GM19467 (cell line): ENCODE measurements around the gene PCYT2.
"Not testable (repeated sequence)": the region's sequence is repeated elsewhere in the genome, so short reads cannot be mapped to it uniquely, and the experiment has no call there.

Source experiments
- ATAC-seq: cut with Tn5 transposase; IDR thresholded peaks from one replicate; pipeline ENCODE4 v1.9.1; 2021; ENCODE audit warnings: mild to moderate bottlenecking, moderate library complexity; ENCODE audit not compliant: unreplicated experiment

Gene PCYT2

GRCh38 chr17:81911277-81911961 is at the start of gene PCYT2:
PCYT2 (minus strand) TSS chr17:81911399; CDS start chr17:81911355, 44 bp downstream.
- peak; percentile 63 for ATAC-seq

DNA sequence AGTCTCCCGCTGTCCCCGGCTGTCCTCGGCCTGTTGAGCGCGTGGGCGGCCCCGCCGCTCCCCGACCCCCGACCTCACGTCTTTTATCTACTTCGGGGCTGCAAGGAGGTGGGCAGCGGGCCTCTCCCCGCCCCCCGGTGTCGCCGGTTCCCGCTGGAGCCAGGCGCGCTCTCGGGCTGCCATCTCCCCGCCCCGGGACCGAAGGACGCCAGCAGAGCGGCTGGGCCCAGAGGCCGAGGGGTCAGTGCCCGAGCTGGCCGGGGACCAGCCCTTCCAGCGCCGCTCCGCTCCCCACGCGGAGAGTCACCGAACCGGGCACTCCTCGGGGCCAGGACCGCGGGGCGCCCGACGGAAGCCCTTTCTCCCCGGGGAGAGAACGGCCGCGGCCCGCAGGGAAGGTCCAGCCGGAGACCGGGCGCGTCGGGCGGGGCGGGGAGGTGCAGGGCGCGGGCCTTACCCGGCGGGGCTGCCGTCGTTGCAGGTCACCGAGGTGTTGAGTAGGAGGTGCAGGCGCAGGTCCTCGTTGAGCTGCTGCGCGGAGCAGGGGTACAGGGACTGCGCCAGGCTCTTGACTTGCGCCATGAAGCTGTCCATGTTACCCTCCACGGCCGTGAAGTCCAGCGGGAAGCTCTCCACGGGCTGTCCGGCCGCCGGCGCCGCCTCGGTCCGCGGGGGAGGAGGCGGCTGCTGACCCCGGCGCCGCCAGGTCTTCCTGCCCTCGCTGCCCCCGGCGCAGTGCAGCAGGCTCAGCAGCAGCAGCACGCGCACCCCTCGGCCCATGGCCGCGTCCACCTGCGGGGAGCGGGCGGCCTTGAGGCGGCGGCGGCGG is 49.1 kb upstream of the PCYT2 start:
- no peak for ATAC-seq

- no peak for ATAC-seq
Observed at GRCh38 chr17:81959362-81960129, 48.3 kb upstream of the PCYT2 start.

DNA sequence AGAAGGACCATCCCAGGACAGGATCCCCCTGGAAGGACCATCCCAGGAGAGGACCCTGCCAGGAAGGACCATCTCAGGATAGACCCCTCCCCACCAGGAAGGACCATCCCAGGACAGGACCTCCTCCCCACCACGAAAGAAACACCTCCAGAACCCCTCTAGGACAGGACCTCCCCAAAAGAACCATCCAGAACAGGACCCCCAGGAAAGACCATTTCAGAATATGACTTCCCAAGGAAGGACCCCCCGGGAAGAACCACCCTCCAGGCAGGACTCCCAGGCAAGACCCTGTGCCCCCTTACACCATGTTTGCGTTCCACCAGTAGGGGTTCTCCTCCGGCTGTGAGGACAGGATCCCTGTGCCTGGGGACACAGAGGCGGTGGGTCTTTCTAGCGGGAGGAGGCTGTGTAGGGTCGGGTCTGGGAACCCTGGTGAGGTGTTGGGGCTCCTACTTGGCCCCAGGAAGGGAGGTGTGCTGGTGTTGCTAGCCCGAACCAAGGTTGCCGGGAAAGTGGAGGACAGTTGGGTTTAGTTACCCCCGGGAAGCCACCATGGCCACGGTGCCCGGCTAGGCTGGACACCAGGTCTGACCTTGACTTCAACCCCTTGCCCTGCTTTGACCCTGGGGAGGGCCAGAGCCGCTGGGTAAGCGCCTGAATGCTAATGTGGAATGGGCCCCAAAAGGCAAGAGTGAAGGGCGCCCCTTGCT is 47.6 kb upstream of the PCYT2 start:
- no peak for ATAC-seq

DNA sequence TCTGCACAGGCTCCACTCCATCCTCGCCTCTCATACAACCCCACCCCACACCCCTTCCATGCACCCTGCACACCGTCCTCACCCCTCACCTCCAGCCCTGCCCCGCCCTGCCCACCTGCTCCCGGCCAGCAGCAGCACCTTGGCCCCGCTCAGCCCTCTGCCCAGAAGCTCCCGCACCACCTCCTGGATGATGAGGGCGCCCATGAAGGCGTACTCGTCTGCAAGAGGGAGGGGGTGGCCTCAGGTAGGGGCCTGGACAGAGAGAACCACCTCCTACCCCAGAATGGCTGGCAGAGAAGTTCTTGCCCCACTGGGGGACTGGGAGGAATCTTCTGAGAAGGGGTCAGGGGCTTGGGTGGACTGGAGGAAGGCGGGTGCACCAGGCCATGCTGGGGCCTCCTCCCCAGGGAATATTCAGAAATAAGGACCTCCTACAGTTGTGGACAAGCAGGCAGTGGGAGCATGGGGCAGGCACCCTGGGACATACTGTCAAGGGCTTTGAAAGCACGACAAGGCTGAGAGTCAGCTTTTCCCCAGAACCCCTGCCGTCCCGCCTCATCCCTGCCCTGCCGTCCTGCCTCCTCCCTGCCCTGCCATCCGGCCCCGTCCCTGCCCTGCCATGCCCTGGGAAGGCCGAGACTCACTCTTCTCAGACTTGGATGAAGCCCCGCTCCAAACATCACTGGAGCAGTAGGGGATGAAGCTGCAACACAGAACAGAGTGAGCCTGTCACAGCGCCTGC is 46.7 kb upstream of the PCYT2 start:
- ATAC-seq, result no peak

DNA sequence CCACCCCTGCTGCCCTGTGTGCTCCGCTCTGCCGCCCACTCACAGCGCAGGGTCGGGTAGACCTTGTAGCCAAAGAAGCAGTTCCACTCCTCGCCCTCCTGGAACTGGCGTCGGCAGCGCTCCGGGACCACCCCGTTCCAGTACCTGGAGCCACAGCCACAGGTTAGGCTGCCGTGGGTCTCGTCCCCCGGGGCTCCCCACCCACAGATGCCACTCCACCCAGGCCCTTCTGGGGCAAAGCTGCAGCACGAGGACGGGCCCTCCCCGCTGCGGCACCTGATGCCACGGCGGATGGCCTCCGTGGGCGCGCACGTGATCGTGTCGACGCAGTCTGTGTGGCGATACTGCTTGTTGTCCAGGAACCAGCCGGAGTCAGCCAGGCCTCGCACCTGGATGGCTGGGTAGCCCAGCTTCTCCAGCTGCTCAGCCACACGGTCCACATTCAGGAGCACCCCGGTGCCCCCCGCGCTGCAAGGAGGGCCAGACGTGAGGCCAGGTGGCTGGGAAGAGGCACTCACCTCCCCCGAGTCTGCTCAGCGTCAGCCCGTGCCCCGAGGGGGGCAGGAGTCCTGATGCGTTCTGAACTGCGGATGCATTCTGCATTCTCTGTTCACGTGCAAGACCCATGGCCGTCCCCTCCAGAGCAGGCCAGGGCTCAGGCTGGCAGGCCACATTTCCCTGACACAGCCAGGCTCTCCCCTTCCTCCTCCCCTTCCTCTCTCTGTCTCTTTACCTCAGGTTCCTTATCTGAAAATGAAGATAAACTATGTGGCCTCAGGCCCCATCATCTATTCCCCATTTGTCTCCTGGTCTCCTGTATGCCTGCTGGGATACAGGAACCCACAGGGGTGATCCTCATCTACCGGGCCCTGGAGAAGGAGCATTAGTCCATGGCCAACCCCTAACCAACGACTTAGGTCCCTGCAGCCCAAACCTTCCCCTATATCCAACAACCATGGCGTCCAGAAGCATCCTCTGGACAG is 45.7 kb upstream of the PCYT2 start:
- ATAC-seq, result no peak

GRCh38 chr17:81955756-81956544 is 44.8 kb upstream of the PCYT2 start:
- ATAC-seq, result no peak

DNA sequence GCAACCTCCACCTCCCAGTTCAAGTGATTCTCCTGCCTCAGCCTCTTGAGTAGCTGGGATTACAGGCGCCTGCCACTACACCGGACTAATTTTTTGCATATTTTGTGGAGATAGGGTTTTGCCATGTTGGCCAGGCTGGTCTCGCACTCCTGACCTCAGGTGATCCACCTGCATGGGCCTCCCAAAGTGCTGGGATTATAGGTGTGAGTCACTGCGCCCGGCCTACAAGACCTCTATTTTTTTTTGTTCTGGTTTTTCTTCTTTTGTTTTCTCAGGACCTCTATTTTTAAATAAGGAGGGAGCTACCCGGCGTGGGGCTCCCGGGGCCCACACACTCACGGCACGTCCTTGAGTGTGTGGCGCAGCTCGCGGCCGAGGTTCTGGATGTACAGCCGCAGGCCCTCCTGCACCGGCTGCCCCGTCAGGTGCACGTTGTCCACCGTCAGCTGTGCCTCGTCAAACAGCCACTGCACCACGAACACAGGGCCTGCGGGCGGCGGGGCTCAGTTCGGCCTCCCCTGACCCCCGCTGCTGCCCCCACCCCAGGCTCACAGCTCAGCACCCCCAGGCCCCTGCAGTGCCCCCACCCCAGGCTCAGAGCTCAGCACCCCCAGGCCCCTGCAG is 44.0 kb upstream of the PCYT2 start:
- no peak for ATAC-seq

DNA sequence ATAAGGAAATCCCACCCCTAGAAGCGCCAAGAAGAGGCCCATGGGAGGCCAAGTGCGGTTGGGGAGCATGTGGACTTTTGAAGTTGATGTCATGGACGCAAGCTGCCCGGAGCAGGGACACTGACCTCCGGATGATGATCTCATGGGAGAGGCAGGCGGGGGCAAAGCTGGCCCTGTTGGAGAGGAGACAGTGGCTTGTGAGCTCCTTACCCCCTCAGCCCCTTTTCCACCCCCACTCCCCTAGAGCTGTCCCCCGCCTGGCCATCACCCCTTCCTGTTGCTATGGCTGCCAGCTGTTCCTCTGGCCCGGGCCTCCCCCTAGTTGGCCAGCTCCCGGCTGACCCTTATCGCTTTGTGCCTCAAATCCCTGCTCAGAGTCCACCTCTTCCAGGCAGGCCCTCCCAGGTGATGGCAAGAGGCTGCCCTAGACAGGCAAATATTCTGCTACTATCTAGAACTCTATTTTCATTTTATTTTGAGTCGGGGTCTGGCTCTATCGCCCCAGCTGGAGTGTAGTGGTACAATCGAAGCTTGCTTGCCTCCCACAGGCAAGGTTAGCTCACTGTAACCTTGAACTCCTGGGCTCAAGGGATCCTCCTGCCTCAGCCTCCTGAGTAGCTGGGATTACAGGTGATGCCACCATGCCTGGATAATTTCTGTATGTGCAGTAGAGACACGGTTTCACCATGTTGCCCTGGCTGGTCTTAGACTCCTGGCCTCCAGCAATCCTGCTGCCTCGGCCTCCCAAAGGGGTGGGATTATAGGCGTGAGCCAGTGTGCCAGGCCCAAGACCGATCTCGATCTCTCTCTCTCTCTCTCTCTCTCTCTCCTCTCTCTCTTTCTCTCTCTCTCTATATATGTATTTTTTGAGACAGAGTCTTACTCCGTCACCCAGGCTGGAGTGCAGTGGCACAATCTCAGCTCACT is 43.2 kb upstream of the PCYT2 start:
- no peak for ATAC-seq

DNA sequence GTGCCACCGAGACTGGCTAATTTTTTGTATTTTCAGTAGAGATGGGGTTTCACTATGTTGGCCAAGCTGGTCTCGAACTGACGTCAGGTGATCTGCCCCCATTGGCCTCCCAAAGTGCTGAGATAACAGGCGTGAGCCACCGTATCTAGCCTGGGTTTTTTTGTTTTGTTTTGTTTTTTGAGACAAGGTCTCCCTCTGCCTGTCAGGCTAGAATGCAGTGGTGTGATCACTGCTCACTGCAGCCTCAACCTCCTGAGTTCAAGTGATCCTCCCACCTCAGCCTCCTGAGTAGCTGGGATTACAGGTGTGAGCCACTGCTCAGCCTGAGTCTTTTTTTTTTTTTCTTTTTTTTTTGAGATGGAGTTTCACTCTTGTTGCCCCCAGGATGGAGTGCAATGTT is 42.2 kb upstream of the PCYT2 start:
- not testable (repeated sequence) for ATAC-seq

- ATAC-seq, result no peak
Observed at GRCh38 chr17:81952792-81953228, 41.6 kb upstream of the PCYT2 start.

DNA sequence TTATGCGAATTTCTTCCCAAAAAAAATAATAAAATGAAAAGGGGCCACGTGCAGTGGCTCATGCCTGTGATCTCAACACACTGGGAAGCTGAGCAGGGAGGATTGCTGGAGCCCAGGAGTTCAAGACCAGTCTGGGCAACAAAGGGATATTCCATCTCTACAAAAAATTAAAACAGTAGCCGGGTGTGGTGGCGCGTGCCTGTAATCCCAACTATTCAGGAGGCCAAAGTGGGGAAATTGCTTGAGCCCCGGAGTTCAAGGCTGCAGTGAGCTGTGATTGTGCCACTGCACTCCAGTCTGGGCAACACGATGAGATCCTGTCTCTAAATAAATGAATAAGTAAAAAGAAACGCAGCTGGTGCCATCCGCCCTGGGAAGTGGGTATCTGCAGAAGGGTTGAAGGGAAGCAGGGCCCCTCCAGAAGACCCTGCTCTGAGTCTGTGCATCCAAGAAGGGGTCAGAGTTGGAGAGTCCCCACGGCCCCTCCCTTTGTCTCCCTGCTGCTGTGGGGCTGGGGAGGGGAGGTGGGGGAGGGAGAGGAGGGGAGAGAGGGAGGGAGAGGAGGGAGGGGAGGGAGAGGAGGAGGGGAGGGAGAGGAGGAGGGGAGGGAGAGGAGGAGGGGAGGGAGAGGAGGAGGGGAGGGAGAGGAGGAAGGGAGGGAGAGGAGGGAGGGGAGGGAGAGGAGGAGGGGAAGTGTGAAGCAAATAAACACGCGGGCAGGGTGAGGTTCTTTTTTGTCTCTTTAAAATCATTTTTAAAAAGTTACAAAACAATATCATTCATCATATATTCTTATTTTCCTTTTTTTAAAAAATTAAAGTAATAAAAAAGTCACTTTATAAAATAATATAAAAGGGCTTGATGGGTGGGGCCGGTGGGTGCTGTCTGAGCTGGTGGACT is 40.8 kb upstream of the PCYT2 start:
- ATAC-seq, result no peak

- no peak for ATAC-seq
Observed at GRCh38 chr17:81950501-81950900, 39.3 kb upstream of the PCYT2 start.

- no peak for ATAC-seq
Observed at GRCh38 chr17:81948635-81949378, 37.6 kb upstream of the PCYT2 start.

GRCh38 chr17:81947189-81947588 is 36.0 kb upstream of the PCYT2 start, which contains the start of gene MYADML2:
MYADML2 (minus strand) TSS chr17:81947233; CDS start chr17:81941741, 5,492 bp downstream.
- no peak for ATAC-seq
